Prostate gland (tissue), 2 donors: ENCODE data around the gene ADI1.

Experiments used
- CTCF ChIP-seq, 4 experiments: fragments of 200-600 bp in 2 of 4; fragments of 450-650 bp in 2 of 4; sonication (generic) in 2 of 4; IDR thresholded peaks; 1 replicate in 3 of 4; 2 replicates in 1 of 4; pipeline ENCODE4 v1.5.1; 2016 to 2019; ENCODE audit warnings: antibody characterized with exemption in 4 of 4, mild to moderate bottlenecking in 2 of 4, moderate library complexity in 2 of 4
- POLR2A ChIP-seq: fragments of 450-650 bp; IDR thresholded peaks from one replicate; pipeline ENCODE4 v1.6.1; 2016; ENCODE audit warnings: antibody characterized with exemption, mild to moderate bottlenecking

- TF ChIP-seq CTCF (IDR thresholded peaks at IDR 0.05) = no peak
- no peak for TF ChIP-seq POLR2A
Observed at GRCh38 chr2:3534251-3534814, 15.0 kb upstream of the ADI1 start.
